DMS79 treated with DMSO at 0.1 percent for 48 hours (cell line): ENCODE data around the gene UBA3.

Experiments
- DNase-seq: peaks from one replicate; lab custom pipeline; 2025; lab: John Stamatoyannopoulos, UW

Gene UBA3

GRCh38 chr3:69097407-69098086 lies 17.4 kb upstream of the UBA3 start:
- DNase-seq, result no peak

GRCh38 chr3:69096299-69096698 lies 16.1 kb upstream of the UBA3 start:
- DNase-seq, result no peak

- DNase-seq, result no peak
Observed at GRCh38 chr3:69095636-69096035, 15.5 kb upstream of the UBA3 start.

- no peak for DNase-seq
Observed at GRCh38 chr3:69094467-69095205, 14.5 kb upstream of the UBA3 start.

GRCh38 chr3:69092030-69092516 lies 11.9 kb upstream of the UBA3 start:
- DNase-seq, result no peak

- DNase-seq, result no peak
Observed at GRCh38 chr3:69091389-69092029, 11.3 kb upstream of the UBA3 start.

GRCh38 chr3:69090021-69090420 lies 9.9 kb upstream of the UBA3 start:
- DNase-seq, result no peak

- DNase-seq, result no peak
Observed at GRCh38 chr3:69088063-69088462, 7.9 kb upstream of the UBA3 start.

- no peak for DNase-seq
Observed at GRCh38 chr3:69087030-69087791, 7.0 kb upstream of the UBA3 start.

GRCh38 chr3:69085833-69086722 lies 5.9 kb upstream of the UBA3 start:
- peak; percentile 40 for DNase-seq

- DNase-seq, result no peak
Observed at GRCh38 chr3:69085168-69085832, 5.1 kb upstream of the UBA3 start.

GRCh38 chr3:69084326-69085167 lies 4.4 kb upstream of the UBA3 start, which contains the start of gene ARL6IP5:
ARL6IP5 (plus strand) TSS chr3:69084937; CDS start chr3:69085048, 111 bp downstream.
- DNase-seq, result peak; percentile 70

GRCh38 chr3:69082805-69083204 lies 2.6 kb upstream of the UBA3 start:
- DNase-seq, result no peak

- no peak for DNase-seq
Observed at GRCh38 chr3:69082361-69082760, 2.2 kb upstream of the UBA3 start.

GRCh38 chr3:69081583-69082262 lies 1.6 kb upstream of the UBA3 start:
- no peak for DNase-seq

- DNase-seq, result no peak
Observed at GRCh38 chr3:69079269-69080159, 651 bp downstream of the UBA3 start.

GRCh38 chr3:69072928-69073327 lies 7.2 kb downstream of the UBA3 start:
- no peak for DNase-seq

GRCh38 chr3:69066121-69066520 lies 14.0 kb downstream of the UBA3 start:
- DNase-seq, result no peak
